IPS-11a (cell line): ENCODE measurements around the gene REL.
"Not testable (repeated sequence)": the region's sequence is repeated elsewhere in the genome, so short reads cannot be mapped to it uniquely, and the experiment has no call there.

ENCODE experiments used
- H3K4me3 ChIP-seq: one replicate; pipeline ENCODE4 v1.5.1; 2013; ENCODE audit warnings: low read depth, low read length, control low read depth

REL gene

DNA sequence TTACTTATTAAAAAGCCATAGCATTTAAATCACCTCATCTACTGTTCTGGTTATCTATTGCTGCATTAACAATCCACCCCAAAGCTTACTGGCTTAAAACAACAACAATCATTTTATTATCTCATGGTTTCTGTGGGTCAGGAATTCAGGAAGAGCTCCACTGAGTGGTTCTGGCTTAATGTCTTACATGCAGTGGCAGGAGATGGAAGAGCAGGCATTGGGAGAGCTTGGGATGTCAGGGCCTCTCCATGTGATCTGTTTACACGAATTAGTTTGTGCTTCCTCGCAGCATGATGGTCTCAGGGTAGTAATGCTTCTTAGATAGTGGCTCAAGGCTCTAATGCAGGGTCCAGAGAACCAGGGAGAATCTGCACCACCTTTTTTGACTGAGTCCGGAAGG, 14.4 kb upstream of the REL start:
- H3K4me3 ChIP-seq = no peak overlapping the region

DNA sequence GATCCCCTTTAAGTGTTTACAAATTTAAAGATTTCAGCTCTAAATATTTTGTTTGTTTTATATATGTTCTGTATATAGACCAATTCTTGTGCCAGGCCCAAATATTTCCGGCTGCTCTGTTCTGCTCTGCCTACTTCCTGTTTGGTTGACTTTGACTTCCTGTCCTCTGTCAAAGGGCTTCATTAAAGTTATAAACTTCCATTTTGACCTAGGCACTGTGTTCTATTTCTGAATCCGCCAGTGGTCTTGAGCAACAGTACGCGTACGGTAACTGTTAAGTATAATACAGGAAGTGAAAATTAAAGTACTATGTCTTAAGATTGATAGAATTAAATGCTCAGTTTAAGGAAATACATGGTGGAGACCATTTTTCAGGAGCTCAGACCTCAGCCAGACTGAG, 13.5 kb upstream of the REL start:
- H3K4me3 ChIP-seq = no peak overlapping the region

DNA sequence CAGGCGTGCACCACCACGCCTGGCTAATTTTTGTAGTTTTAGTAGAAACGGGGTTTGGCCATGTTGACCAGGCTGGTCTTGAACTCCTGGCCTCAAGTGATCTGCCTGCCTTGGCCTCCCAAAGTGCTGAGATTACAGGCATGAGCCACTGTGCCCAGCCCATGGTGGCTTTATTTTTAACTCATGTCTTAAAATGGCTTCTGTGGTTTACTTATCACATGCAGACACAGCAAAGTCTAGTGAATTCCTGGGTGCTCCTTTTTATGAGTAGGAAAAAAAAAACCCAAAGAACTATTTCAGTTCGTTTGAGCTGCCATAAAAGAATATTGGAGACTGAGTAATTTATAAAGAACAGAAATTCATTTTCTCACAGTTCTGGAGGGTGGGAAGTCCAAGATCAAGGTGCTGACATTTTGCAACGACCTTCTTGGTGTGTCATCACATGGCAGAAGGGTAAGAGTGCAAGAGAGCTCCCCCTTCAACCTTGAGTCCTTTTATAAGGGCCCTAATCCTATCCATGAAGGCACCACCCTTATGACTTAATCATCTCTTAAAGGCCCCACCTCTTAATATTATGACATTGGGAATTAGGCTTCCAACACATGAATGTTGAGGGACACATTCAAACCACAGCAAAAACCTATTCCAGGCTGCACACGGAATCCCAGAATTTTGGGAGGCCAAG, 12.6 kb upstream of the REL start:
- no peak overlapping the region for H3K4me3 ChIP-seq

DNA sequence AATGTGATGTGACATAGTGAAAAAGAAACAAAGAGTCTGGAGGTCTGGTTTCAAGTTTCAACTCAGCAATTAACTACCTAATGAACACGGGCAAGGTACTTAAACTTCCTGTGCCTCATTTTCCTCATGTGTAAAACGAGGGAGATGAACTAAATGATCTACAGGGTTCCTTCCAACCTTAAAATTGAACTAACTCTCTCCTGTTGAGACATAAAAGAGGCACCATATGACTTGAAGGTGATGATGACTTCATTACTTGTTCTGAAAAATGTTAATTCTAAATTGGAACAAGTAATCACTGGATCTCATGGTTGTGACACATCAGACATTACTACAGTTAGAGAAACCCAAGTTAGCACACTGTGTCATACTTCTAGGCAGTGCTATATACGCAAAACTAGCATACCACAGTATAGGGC, 8.9 kb upstream of the REL start:
- H3K4me3 ChIP-seq = no peak overlapping the region

DNA sequence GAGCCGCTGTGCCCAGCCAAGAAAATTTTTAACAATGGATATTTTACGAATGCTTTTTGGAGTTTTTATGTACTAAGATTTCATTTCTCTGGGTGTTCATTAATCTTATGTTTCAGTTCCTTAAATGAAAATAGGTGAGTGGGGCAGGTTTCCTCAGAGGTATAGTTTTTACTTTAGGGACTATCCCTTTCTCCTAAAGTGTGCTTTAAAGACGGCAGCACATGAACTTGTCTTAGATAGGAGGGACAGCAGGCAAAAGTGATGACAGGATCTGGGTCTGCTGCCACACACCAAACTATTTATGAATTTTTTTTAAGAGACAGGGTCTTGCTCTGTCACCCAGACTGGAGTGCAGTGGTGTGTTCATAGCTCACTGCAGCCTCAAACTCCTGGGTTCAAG, 8.0 kb upstream of the REL start:
- H3K4me3 ChIP-seq = no peak overlapping the region

DNA sequence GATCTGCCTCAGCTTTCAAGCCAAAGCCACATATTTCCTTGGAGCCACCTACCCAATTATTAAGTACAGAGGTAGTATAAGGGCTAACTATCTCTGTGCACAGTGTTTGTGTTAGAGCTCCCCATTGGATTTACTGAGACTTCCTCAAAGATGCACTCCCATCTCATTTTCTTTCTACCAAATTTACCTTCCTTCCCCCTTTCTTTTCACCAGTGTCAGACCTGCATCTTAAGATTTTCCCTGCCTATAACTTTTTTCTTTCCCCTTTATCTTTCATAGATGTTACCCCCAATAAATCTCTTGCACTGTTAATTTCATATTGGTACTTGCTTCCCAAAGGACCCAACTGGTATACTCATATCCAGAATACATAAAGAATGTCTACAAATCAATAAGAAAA, 5.9 kb upstream of the REL start:
- H3K4me3 ChIP-seq = no peak overlapping the region

DNA sequence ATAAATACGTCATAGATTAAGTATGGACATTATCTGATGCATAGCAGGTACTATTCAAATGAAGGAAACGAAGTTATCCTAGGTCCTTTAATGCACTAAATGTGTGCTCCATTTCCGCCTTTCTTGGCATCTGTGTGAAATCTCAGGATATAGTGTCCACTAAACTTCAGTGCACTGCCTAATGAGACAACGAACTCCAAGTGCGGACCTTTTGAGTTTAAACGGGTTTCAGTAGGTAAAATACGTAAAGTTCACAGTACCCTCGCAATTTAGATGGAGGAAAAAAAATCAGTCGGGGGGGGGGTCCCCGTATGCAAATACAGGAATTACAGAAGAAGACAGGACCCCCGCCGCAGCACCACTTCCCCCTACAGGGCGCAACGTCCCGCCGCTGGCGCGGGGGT, 729 bp upstream of the REL start:
- H3K4me3 ChIP-seq = peak overlapping the region; percentile 78

DNA sequence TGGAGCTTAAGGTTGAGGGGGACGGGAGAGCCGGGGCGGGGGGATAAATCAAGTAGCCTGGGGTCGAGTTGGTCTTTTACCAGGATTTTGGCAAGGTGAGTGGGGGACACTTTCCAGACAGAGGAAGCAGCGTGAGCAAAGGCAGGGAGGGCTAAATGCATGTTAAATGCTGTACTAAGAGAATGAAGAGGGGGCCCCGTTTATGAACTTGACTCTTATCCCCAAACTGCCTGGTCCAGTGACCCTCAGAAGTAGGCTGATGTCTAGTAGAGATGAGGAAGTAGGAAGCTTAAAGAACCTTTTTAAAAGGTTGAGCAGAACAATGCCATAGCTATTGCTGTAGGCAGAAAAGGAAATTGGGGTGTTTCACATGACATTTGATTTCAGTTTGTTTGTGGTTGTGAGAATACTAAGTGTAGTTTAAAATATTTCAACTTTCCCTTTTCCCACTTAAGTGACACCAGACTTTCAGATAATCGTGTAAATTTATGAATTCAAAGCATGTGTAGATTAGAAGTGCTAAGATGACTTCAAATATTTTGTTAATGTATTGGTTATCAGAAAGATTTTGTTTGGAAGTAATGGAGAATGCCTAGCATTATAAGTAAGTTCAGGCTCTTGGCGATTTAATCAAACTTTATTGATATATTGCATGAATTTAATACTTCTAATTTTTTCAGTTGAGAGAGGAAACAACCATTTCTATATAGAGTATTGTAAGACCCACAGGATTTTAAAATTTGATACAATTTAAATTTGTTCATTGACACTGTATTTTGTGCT, 1.8 kb downstream of the REL start:
- no peak overlapping the region for H3K4me3 ChIP-seq

DNA sequence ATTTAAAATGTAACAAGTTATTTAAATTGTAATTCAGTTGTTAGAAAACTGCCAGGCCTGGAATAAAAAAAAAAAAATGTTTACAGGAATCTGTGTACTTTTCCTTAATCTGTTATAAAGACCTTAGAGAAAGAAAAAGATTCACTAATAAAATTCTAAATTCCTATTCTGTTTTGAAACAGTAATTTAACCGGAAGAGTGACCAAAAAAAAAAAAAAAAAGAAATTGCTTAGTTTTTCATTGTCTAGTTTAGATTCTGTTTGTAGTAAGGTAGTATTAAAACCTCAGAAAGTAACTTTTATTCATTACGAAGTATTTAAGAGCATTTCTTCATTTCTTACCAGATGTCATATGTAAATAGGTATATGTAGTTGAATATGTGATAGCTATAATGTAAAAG, 2.5 kb downstream of the REL start:
- no peak overlapping the region for H3K4me3 ChIP-seq

DNA sequence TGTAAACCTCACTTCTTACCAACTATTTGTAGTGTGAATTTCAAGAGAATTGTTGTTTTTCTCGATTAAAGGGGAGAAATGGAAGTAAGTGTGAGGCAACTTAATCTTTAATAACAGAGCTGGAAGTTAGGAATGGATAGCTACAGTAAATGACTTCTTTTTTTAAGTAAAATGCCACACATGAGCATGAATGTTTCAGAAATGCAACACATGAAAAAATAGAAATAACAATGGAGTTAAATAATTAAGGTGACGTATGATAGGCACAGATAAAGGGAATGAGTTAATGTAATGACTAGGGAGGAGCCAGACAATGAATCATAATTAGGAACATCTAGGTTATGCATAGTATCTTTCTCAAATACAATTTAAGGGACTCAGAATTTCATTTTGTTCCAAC, 3.4 kb downstream of the REL start:
- no peak overlapping the region for H3K4me3 ChIP-seq

DNA sequence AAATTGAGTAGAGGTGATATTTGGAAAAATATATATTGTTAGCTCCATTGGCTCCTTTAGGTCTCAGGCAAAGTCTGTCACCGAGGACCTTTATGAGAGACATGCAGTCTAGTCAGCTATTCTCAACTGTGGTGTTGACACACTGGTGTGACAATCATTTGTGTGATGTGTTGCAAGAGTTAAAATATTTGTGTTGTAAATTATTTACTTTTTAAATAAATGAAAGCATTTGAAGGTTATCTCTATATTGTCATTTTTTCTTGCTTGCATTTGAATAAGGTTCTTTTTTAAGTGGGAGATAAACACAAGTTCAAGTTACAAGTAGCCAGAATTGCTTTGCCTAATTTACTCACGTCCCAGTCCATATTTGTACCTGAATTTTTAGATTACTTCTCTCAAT, 4.3 kb downstream of the REL start:
- no peak overlapping the region for H3K4me3 ChIP-seq

DNA sequence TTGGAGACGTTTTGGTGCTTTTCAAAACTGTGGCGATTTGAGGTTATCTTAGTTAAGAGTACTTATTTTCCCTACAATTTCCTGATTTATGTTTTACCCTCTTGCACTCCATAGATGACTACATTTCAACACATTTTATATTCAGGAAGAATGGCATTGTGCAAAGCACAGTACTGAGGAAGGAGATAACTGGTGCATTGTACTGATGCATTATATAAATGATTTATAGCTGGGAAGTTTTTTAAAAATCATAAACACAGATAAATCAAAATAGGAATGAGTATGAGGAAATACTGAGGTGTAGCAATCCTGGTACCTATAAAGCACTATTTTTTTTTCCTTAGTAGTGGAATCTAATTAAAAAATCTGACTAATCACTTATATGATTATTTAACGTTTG, 5.6 kb downstream of the REL start:
- no peak overlapping the region for H3K4me3 ChIP-seq

DNA sequence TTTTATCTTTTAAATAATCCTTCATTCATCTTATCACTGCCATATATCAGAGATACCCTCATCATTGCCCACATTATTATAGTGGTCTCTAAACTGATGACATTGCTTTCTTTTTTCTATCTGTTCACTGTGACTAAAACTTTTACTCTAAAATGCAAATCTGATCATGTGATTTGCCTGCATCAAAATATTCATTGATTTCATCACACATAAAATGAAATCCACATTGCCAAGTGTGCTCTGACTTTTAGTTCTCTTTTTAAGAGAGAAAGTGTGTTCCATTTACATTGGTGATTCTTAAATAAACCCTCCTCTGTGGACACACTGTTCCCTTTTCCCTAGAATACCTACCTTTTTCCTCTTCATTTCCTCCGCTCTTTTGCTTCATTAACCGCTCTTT, 7.5 kb downstream of the REL start:
- no peak overlapping the region for H3K4me3 ChIP-seq

DNA sequence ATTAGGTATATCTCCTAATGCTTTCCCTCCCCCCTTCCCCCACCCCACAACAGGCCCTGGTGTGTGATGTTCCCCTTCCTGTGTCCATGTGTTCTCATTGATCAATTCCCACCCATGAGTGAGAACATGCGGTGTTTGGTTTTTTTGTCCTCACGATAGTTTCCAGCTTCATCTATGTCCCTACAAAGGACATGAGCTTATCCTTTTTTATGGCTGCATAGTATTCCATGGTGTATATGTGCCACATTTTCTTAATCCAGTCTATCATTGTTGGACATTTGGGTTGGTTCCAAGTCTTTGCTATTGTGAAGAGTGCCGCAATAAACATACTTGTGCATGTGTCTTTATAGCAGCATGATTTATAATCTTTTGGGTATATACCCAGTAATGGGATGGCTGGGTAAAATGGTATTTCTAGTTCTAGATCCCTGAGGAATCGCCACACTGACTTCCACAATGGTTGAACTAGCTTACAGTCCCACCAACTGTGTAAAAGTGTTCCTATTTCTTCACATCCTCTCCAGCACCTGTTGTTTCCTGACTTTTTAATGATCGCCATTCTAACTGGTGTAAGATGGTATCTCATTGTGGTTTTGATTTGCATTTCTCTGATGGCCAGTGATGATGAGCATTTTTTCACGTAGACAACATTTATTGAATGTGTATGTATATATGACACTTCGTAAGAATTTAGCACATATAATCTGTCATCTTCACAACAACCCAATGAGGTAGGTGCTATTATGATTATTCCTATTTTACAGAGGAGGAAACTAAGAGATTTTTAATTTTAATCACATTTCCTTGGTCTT, 8.4 kb downstream of the REL start:
- not testable (repeated sequence) for H3K4me3 ChIP-seq

DNA sequence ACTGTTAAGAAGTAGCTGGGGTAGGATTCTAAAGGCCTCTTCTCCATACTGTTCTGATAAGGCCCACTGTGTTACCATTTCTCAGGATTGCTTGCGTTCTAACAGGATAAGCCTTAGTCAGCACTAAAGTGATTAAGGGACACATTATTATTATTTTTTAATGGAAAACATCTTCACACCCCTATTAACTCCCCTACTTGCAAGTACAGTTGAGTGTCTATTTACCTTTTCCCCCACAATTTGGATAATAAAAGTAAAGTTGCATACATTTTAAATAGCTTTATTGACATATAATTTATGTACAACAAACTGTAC, 9.0 kb downstream of the REL start:
- no peak overlapping the region for H3K4me3 ChIP-seq

DNA sequence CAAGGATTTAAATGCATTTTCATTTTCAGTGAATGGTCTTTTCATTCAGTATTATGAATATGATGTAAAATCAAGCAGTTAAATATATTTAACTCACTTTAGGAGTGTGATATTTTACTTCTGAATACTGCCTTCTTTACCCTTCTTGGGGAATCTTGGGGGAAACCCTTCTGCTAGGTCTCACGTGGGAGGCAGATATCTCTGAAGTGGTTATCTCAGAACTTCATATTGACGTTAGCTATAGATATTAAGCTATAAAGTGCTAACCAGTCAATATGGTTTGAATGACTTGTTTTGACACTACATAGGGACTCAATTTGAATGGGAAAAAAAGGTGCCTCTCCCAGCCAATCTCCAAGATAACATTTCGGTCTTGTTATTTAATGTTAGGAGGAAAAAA, 9.8 kb downstream of the REL start:
- H3K4me3 ChIP-seq = no peak overlapping the region

DNA sequence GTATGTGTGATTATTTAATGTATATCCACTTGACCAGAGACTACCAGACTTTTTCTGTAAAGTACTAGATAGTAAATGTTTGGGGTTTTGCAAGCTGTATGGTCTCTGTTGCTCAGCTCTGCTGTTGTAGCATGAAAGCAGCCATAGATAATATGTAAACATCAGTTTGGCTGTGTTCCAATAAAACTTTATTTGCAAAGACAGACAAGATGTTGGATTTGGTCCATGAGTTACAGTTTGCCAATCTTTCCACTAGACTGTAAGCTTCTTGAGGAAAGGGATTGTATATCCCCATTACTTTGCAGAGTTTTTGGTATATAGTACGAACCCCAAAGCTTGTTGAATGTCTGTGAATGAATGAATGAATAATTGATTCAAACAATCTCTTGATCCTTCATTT, 17.2 kb downstream of the REL start:
- no peak overlapping the region for H3K4me3 ChIP-seq

DNA sequence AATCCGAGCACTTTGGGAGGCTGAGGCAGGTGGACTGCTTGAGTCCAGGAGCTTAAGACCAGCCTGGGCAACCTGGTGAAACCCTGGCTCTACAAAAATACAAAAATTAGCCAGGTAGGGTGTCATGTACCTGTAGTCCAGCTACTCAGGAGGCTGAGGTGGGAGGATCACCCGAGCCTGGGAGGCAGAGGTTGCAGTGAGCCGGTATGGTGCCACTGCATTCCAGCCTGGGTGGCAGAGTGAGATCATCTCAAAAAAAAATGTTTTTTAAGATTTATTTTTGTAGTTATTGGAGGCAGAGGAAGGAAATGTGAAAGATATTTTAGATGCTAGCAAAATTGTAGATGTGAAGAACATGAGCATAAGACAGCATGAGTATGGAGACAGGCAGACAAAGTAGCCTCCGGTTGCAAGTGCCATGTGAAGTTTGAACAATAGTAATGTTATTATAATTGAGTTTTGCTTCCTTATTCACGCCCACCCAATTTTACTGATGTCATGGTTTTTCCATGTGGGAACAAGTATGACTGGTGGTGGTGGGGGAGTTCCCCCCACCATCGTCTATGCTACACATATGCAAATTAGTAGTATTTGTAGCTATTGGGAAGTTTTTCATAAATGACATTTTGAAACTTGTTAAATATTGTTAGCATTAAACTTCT, 18.0 kb downstream of the REL start:
- no peak overlapping the region for H3K4me3 ChIP-seq

DNA sequence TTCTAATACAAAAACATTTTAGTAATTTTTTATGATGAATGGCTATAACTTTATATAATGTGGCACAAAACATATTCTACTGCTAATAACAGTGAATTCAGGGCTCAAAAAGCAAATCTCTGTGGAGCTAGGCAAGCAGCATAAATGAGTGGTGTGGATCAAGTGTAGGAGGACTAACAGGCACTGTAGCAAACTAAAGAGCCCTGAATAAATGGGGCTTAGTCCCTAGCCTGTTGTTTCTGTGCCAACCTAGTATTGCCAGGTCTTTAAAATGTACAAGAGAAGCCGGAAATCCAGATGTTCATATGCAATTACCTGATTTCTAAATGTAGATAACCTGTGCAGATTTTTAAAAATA, 18.5 kb downstream of the REL start:
- H3K4me3 ChIP-seq = no peak overlapping the region

DNA sequence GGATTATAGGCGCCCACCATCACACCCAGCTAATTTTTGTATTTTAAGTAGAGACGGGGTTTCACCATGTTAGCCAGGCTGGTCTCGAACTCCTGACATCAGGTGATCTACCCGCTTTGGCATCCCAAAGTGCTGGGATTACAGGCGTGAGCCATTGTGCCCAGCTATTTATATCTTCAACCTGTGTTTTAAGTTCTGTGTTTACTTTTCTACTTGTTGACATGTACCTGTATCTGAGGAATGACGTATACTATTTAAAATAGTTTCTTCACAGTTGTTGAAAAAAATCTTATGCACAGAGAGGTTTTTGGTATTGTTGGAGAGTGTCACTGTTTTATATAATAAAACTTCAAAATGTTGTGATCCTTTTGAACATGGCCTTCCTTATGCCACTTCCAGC, 19.9 kb downstream of the REL start:
- H3K4me3 ChIP-seq = not testable (repeated sequence)

DNA sequence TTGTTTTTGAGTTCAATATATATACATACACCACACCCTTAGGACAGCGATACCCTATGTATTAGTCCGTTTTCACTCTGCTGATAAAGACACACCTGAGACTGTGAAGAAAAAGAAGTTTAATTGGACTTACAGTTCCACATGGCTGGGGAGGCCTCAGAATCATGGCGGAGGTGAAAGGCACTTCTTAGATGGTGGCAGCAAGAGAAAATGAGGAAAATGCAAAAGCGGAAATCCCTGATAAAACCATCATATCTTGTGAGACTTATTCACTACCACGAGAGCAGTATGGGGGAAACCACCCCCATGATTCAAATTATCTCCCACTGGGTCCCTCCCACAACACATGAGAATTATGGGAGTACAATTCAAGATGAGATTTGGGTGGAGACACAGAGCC, 24.5 kb downstream of the REL start:
- H3K4me3 ChIP-seq = not testable (repeated sequence)

DNA sequence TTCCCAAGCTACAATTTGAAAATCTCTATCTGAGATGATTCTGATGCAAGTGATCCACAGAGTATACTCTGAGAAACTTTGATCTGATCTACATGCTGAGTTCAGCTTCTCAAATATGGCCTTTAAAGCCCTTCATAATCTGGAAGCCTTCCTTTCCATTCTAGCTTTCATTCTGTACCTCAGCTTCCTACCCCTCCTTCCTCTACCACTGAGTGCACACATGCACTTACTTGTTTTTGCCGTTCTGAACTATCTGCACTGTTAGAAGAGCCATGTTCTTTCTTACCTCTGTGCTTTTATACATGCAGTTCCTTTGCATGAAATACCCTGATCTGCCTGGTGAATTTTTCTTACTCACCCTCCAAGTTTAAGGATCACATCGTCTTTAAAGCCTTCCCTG, 25.0 kb downstream of the REL start:
- no peak overlapping the region for H3K4me3 ChIP-seq
